OCI-M1 (cell line): ENCODE data around the gene SLC16A10.
"Not testable (repeated sequence)": the region's sequence is repeated elsewhere in the genome, so short reads cannot be mapped to it uniquely, and the experiment has no call there.

Experiments
- DNase-seq: peaks from one replicate; lab custom pipeline; 2025; lab: John Stamatoyannopoulos, UW

The SLC16A10 gene, protein sequence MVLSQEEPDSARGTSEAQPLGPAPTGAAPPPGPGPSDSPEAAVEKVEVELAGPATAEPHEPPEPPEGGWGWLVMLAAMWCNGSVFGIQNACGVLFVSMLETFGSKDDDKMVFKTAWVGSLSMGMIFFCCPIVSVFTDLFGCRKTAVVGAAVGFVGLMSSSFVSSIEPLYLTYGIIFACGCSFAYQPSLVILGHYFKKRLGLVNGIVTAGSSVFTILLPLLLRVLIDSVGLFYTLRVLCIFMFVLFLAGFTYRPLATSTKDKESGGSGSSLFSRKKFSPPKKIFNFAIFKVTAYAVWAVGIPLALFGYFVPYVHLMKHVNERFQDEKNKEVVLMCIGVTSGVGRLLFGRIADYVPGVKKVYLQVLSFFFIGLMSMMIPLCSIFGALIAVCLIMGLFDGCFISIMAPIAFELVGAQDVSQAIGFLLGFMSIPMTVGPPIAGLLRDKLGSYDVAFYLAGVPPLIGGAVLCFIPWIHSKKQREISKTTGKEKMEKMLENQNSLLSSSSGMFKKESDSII

DNA sequence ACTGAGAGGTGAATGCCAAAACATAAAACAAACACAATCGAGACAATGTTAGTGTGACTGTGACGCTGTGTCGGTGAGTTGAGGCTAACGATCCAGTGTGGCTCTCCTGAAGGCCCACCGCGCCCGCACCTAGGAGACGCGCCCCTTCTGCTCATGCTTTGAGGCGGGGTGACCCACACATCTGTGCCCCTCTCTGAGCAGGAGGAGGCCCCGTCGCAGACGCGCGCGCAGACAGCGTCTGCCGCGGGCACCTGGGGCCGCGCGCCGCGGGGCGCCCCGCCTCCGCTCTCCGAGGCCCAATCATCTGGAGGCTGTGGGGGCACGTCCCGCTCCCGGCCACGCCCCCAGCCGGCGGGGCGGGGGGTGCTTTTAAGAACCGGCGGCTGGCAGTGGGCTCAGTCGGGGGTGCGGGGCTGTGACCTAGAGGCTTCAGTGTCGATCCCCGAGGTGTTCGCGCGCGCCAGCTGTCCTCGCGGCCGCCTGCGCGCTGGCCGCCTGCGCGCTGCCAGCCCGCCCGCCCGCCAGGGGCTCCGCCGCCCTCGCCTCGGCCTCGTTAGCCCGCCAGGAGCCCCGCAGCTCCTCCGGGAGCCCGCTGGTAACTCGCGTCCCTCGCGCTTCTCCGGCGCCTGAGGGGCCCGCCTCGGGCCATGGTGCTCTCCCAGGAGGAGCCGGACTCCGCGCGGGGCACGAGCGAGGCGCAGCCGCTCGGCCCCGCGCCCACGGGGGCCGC lies at the start of gene SLC16A10:
SLC16A10 (plus strand) TSS at position 398 of the 730 bp plus-strand sequence; CDS start at position 648, 250 bp downstream.
- peak; percentile 48 for DNase-seq

DNA sequence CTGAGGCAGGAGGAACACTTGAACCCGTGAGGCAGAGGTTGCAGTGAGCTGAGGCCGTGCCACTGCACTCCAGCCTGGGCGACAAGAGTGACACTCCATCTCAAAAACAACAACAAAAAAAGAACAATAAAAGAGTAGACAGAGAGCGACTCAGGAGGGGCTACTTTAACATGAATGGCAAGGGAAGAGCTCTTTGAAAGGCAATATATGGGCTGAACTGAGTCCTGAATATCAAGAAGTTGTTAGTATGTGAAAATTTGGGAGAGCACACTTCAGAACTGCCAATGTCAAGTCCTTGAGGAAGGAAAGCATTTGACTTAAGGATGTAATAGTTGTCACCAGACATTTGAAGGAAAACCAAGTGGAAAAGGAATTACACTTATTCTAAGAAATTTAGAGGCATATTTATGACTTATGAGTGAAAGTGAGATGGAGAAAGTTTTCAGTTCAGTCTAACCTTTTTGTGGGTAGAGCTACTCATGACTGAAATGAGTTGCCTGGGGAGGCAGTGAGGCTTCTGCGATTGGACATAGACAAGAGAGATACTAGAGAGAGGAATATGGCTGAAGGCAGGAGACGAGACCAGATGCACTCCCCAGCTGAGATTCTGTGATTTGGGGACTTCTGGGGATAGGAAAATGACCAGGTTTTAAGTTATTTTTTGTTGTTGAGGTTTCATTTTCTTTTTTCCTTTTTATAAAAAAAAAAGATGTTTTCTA lies 48.6 kb upstream of the SLC16A10 start:
- DNase-seq: no peak

DNA sequence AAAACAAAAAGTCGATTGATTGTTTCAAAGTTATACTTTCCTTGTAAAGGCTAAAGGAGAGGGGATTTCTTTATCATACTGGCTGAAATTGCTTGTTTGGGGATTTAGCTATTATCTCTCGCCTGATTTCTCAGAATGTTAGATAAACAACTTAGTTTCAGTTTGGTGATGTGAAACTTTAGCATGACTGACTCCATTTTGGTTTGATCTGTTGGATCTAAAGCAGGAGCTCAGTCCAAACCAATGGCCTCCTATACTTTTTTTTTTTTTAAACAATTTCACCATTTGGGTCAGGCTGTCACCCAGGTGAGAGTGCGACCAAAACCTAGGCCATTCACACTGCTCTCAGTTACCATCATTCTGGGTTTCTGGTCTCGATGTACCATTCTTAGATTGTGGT lies 45.4 kb upstream of the SLC16A10 start:
- DNase-seq: no peak

DNA sequence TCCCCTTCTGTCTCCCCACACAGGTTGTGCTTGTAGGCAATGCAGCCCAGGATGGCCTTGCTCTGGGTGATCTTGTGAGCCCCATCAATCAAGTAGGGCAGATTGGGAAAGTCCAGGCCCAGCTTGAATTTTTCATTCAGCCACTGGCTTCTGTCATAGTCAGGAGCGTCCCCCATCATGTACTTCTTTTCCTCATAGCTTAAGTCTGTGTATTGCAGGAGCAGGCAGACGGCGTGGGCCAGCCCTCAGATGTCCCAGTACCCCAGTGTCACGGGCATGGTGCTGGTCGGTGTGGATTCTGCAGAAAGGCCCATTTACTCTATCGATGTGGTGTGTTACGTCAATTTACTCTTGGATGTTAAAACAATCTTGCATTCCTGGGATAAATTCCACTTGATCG lies 40.1 kb upstream of the SLC16A10 start:
- DNase-seq: no peak

DNA sequence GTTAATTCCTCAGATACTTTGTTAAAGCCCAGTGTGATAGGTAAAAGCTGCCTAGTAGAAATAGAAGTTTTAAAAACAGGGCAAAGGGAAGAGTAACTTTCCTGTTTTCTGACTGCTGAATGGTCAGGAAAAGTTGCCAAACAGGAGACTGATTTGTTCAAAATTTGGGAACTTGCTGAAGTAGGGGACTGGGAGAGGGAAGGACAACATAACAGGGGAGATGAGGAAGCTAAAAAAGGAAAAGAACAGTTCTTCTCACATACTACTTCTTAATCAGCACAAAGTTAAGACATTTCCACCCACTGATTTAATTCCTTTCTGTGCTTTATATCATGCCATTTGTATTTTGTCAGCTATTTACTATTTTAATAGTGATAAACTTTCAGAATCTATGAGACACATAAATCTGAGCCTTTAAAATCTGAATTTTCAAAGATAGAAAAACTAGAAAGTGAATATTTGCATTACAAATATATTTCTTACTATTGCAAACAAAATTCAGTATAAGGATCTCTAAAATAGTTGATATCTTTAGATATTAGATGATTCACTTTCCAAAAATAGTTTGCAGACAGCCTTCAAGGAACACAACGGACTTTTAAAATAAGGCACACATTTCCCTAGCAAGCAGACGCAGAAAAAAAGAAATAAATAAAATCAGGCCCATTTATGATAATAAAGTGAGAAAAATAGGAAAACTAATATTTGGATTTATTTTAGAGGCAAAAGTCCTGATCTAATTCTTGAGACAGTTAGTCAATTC lies 36.9 kb upstream of the SLC16A10 start:
- DNase-seq: no peak

DNA sequence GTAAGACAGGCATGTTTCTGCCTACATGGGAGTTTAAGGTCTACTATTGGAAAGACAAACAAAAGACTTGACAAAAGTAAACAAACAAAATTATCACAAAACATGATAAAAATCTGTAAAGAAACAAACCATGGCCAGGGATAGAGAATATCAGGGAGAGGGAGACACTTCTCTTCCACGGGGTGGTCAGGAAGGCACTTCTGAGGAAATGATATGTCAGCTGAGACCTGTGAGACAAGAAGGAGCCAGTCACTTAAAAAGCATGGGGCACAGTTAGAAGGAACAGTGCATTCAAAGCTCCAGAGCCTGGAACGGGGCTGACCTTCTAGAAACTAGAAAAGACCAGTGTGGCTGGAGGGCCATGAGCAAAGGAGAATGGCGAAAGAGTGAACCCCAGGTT lies 35.1 kb upstream of the SLC16A10 start:
- DNase-seq: no peak

DNA sequence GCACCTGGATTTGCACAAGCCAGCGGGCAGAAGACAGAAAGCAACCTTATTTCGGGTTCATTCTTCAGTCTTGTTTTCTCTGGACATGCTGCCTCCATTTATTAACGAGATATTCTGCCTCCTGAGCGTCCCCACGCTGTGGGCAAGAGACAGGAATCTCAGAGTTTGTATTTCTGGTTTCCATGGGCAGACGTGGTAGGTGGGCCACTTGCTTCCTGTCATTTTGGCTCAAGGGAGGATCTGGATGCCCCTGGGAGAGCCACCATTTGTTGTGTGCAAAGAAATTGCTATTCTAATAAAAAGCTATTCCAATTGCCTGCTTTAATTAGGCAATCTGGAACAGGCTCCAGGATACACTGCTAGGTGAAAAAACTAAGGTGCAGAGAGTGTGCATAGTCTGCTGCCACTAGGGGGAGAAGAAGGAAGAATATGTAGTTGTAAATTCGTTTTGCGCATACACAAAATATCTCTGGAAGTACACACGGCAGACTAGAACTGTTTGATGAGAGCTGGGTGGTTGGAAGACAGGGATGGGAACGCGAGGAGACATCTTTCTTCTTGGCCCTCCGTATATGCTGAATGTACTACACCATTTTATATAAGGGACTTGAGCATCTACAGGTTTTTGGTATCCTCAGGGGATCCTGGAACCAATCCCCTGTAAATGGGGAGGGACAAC lies 30.1 kb upstream of the SLC16A10 start:
- DNase-seq: peak; percentile 78

DNA sequence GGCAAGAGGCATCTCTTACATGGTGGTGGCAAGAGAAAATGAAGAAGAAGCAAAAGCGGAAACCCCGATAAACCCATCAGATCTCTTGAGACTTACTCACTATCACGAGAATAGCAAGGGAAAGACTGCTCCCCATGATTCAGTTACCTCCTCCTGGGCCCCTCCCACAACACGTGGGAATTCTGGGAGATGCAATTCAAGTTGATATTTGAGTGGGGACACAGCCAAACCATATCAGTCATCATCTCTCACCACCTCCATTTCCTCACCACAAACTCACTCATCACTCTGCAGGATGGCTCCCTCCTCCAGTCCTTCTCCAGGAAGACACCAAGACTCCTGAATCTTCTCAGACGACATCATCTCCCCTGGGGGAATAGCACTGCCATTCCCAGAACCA lies 25.8 kb upstream of the SLC16A10 start:
- no peak for DNase-seq

DNA sequence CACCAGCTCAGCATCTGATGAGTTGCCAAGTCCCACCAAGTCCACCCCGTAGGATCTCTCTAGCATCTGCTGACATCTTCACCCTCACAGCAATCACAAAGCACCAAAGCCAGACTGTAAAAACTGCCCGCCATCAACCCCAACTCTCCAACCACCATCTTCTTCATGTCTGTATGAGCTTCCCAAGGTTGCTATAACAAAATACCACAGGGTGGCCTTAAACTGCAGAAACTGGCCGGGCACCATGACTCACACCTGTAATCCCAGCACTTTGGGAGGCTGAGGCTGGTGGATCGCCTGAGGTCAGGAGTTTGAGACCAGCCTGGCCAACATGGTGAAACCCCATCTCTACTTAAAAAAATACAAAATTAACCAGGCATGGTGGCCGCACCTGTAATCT lies 25.3 kb upstream of the SLC16A10 start:
- DNase-seq: not testable (repeated sequence)

DNA sequence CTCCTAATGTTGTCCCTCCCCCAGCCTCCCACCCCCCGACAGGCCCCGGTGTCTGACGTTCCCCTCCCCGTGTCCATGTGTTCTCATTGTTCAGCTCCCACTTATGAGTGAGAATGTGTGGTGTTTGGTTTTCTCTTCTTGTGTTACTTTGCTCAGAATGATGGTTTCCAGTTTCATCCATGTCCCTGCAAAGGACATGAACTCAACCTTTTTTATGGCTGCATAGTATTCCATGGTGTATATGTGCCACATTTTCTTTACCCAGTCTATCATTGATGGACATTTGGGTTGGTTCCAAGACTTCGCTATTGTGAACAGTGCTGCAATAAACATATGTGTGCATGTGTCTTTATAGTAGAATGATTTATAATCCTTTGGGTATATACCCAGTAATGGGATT lies 24.4 kb upstream of the SLC16A10 start:
- not testable (repeated sequence) for DNase-seq

DNA sequence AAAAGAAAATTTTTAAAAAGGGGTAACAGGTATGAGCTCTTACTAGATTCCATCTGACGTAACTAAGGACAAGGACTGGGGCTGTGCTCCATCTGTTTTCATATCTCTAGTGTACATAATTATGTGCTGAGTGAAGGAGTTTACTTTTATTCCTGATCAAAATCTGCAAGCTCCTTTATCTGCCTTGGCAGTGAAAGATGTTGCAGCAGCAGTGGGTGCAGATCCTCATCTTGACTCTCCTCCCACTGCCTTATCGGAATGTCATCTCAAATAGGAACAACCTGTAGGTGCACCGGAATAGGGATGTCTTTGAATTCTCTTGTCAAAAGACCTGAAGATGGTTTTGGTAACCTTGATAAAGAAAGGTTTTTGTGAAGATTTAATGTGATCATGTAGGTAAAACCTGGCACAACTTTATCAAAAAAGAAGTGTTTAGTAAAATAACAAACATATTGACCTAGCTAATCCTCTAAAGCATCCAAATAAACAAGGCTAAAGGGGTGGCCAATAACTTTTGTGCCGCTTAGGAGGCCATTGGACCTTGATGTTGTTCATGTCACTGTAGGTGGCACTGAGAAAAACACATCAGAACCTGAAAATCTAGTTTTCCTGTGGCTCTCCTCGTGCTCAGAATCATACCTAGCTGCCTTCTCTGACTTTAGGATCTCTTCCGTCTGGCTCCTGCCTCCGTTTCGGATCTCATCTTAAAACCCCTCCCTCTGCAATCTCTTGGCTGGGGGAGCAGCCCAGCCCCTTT lies 19.0 kb upstream of the SLC16A10 start:
- no peak for DNase-seq

DNA sequence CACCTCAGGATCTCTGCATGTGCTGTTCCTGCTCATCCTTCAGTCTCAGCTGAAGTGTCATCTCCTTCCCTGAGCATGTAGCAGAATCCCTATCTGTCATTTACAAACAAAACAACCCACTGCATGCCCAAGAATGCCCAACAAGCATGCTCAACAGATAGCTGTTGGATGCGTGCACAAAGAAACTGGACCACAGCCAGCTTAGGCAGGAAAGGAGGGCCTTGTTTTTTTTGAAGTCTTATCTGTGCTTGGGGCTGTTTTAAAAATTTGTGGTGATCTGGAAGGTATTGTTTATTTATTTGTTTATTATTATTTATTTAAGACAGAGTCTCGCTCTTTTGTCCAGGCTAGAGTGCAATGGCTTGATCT lies 18.5 kb upstream of the SLC16A10 start:
- DNase-seq: no peak

DNA sequence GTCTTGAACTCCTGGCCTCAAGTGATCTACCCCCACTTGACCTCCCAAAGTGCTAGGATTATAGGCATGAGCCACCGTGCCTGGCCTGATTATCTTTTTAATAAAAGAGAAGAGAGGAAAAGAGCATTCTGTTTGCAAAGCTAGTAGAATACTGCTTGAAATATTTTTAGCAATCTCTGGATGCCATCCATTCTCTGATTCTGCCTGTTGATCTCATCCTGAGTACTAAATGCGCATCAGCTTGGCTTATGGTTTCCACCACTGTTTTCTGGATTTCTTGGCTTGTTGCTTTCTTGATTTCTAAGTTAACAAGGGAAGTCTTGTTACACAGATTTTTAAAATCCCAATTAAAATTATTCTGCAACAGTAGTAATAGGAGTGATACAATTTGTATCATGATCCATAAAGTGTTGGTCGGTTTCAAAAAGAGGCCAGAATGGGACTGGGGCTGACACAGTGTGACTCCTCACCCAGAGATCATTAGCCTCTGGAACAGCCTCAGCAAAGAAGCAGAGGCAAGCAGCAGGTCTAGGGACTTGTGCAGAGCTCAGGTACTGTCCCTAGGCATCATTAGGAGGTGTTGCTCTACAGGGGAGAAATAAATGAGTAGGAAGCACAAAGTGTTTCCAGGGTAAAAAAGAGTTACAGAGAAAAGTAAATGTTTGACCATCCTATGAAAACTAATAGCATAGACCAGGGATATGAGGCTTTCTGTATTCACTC lies 17.8 kb upstream of the SLC16A10 start:
- no peak for DNase-seq

DNA sequence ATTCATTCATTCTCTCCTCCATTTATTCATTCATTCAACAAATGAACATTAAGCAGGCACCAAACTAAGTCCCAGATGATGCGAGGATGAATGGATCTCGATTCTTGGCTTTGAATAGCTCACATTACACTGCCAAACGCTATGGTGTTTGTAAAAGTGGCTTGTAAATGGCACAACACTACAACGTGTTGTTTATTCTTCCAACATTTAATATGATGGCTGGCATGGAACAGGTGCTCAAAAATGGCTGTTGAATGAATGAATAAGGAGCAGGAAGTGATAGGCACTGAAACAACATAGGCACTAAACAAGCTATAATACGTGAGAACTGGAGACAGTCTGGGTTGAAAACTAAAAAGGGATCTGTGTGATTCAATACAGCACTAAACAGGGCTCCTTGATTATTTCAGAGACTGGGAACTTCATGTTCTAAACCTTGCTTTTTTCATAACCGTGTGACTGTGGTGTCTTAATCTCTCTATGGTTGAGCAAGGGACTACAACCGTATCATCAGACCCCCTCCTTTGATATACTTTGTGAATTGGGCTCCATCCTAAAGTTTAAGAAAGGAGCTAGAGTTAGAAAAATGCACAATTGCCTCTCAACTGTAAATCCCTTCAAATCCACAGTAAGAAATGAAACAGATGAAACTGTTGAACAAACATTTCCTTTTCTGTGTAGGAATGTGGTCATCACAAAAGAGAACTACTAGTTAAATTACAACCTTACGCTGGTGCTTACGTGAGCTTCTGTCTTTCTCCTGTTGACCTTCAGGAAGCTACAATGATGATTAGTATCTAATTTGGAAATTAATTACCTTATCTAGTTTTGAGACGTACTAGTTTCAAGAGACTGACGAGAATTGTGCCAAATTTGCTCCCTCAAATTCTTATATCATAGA lies 16.9 kb upstream of the SLC16A10 start:
- no peak for DNase-seq

DNA sequence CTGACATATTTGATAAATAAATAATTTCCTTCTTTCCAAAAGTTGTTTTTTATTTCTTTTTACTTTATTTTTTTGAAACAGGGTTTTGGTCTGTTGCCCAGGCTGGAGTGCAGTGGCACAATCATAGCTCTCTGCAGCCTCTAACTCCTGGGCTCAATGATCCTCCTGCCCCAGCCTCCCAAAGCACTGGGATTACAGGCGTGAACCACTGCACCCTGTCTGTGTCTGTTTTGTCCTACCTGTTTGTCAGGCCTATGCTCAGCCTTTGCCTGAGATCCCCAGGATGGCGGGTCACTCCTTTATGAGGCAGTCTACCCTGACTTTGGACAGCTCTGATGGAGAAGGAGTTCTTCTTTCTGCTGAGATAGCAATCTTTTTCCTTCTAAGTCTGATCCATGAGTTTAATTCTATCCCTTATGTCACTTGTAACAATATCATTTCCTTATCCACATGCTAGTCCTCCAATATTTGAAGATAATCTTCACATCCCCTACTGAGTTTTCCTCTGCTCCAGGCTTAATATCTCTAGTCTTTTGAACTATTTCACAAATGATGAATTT lies 14.4 kb upstream of the SLC16A10 start:
- DNase-seq: no peak

DNA sequence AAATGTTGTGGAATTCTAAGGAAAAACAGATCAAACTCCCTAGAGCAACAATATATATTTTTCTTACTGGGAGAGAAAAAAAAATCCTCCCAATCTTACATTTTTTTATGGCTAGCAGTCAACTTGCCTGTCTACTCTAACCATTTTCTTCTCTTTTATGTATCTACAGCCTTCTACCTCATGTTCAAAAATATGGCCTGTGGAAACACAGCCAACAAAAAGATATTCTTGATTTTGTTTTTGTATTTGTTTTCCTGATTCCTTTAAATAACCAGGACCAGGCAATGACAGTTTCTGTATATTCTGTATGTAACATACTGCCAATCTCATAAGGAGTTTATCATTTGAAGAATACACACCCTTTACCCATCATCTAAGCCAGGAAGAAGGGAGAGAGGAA lies 13.0 kb upstream of the SLC16A10 start:
- no peak for DNase-seq

DNA sequence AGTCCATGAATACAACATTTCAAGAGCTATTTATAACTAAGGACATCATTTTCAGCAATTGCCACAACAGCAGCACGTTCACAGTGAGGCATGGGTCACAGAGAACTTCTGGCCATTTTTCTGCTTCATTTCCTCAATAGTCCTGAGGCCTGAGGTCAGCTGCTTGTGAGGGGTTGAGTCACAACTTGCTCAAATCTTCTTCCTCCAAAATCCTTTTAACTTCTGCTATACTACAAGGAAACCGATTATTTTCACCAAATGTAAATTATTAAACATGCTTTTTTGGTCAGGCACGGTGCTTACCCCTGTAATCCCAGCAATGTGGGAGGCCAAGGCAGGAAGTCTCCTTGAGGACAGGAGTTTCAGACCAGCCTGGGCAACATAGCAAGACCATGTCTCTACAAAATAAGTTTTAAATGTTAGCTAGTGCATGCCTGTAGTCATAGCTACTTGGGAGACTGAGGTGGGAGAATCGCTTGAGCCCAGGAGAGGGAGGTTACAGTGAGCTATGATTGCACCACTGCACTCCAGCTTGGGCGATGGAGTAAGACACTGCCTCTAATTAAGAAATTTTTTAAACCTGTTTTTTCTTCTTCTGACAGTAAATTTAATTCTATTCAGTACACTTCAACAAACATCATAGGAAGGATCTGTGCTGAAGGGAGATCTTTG lies 11.1 kb upstream of the SLC16A10 start:
- DNase-seq: no peak

DNA sequence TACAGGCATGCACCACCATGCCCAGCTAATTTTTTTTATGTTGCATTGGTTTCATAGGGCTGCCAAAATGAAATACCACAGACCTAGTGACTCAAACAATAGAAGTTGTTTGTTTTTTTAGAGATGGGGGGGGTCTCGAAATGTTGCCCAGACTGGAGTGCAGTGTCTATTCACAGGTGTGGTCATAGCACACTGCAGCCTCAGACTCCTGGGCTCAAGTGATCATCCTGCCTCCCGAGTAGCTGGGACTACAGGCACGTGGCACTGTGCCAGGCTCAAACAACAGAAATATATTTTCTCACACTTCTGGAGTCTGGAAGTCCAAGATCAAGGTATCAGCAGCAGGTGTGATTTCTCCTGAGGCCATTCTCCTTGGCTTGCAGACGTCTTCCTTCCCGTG lies 6.6 kb upstream of the SLC16A10 start:
- no peak for DNase-seq
